H1 (cell line): ENCODE results near the gene P2RY8. TPM values are rescaled to one million over a fixed set of nuclear protein-coding genes. Genes with fewer than 3 reads are reported as not detected.

Source experiments
- CTCF ChIA-PET: fragments of 300-600 bp; sonication (Branson Sonifier 250); formaldehyde crosslinking; loops from one replicate; lab custom pipeline; 2021; ENCODE audit not compliant: partially characterized antibody; lab: Charles Lee
- POLR2A ChIA-PET: fragments of 300-600 bp; sonication (Branson Sonifier 250); formaldehyde crosslinking; loops from one replicate; lab custom pipeline; 2021; ENCODE audit warnings: inconsistent platforms; ENCODE audit not compliant: partially characterized antibody; lab: Charles Lee
- DNase-seq, 2 experiments: peaks; one replicate each; pipeline versions ENCODE4 v3.0.0 to v3.0.0-alpha.2; 2010 to 2022; ENCODE audit warnings: low spot score in 2 of 2, low read depth in 1 of 2, mixed read lengths in 1 of 2
- FAIRE-seq: peaks from 2 replicates; lab custom pipeline; 2011; peaks lifted over from hg19 to GRCh38; lab: Jason Lieb, UNC
- H2AFZ ChIP-seq: 2 replicates; pipeline ENCODE4 v1.8.1; 2012; ENCODE audit warnings: low read length, inconsistent platforms
- H2AK5ac ChIP-seq: 2 replicates; pipeline ENCODE4 v1.6.1; 2013; ENCODE audit warnings: low read depth, low read length
- H2BK120ac ChIP-seq: replicated peaks from 2 replicates; pipeline ENCODE3; 2013; ENCODE audit warnings: low read depth, low read length, inconsistent platforms
- H2BK12ac ChIP-seq: 2 replicates; pipeline ENCODE4 v1.6.1; 2013; ENCODE audit warnings: low read depth, low read length
- H2BK15ac ChIP-seq: 2 replicates; pipeline ENCODE4 v1.6.1; 2013; ENCODE audit warnings: low read length
- H2BK20ac ChIP-seq: 2 replicates; pipeline ENCODE4 v1.6.1; 2013; ENCODE audit warnings: low read length
- H2BK5ac ChIP-seq: 2 replicates; pipeline ENCODE4 v1.6.1; 2013; ENCODE audit warnings: low read depth, low read length
- H3K14ac ChIP-seq: 2 replicates; pipeline ENCODE4 v1.6.1; 2013; ENCODE audit warnings: inconsistent platforms; ENCODE audit not compliant: insufficient read length
- H3K18ac ChIP-seq: 2 replicates; pipeline ENCODE4 v1.6.1; 2013; ENCODE audit warnings: low read length; ENCODE audit errors: extremely low read depth
- H3K23ac ChIP-seq: 2 replicates; pipeline ENCODE4 v1.6.1; 2013; ENCODE audit warnings: inconsistent platforms; ENCODE audit not compliant: insufficient read length
- H3K23me2 ChIP-seq: 2 replicates; pipeline ENCODE4 v1.6.1; 2013; ENCODE audit warnings: low read depth, low read length
- H3K27ac ChIP-seq: 2 replicates; pipeline ENCODE4 v1.6.1; 2011; ENCODE audit warnings: low read depth, low read length, inconsistent platforms
- H3K27me3 ChIP-seq, 4 experiments: replicated peaks in 1 of 4; 1 replicate in 1 of 4; 2 replicates in 3 of 4; pipeline versions ENCODE4 v1.6.1 to v1.8.1; 2011 to 2013; ENCODE audit warnings: low read length in 3 of 4, mild to moderate bottlenecking in 3 of 4, inconsistent platforms in 2 of 4, mixed read lengths in 2 of 4, moderate library complexity in 1 of 4; ENCODE audit not compliant: control insufficient read depth in 3 of 4, insufficient read depth in 3 of 4; ENCODE audit errors: extremely low read depth in 1 of 4
- H3K36me3 ChIP-seq, 4 experiments: 2 replicates each; pipeline versions ENCODE4 v1.6.1 to v1.8.1; 2011 to 2013; ENCODE audit warnings: mild to moderate bottlenecking in 4 of 4, low read length in 3 of 4, moderate library complexity in 2 of 4, control low read depth in 1 of 4, inconsistent platforms in 1 of 4; ENCODE audit not compliant: insufficient read depth in 4 of 4, control insufficient read depth in 2 of 4
- H3K4ac ChIP-seq: replicated peaks from 2 replicates; pipeline ENCODE3; 2013; ENCODE audit warnings: low read length, low read depth, mixed read lengths, inconsistent platforms; ENCODE audit not compliant: insufficient read length
- H3K4me1 ChIP-seq, 4 experiments: replicated peaks in 1 of 4; 1 replicate in 1 of 4; 2 replicates in 3 of 4; pipeline versions ENCODE4 v1.6.1 to v1.8.1; 2011 to 2013; ENCODE audit warnings: low read length in 3 of 4, inconsistent platforms in 2 of 4, mixed read lengths in 1 of 4; ENCODE audit not compliant: insufficient read depth in 4 of 4, control insufficient read depth in 3 of 4
- H3K4me2 ChIP-seq, 2 experiments: 2 replicates each; pipeline versions ENCODE4 v1.6.1 to v1.8.1; 2011 to 2013; ENCODE audit warnings: low read depth in 2 of 2, low read length in 2 of 2, control low read depth in 1 of 2, inconsistent platforms in 1 of 2, mild to moderate bottlenecking in 1 of 2; ENCODE audit not compliant: insufficient read depth in 1 of 2
- H3K4me3 ChIP-seq, 4 experiments: fragments of 200-600, 300-600 bp in 1 of 4; sonication (generic), shearing (Covaris generic), sonication (Bioruptor Twin) in 1 of 4; 2 replicates each; pipeline versions ENCODE4 v1.5.1 to v1.8.1; 2011 to 2016; ENCODE audit warnings: low read length in 4 of 4, low read depth in 3 of 4, control low read depth in 2 of 4, inconsistent platforms in 2 of 4, mild to moderate bottlenecking in 2 of 4, mixed read lengths in 1 of 4, moderate library complexity in 1 of 4; ENCODE audit not compliant: insufficient read depth in 2 of 4; ENCODE audit errors: extremely low read depth in 1 of 4
- H3K56ac ChIP-seq: replicated peaks from 2 replicates; pipeline ENCODE3; 2013; ENCODE audit warnings: low read depth, mild to moderate bottlenecking, mixed read lengths, low read length, inconsistent platforms; ENCODE audit not compliant: insufficient read length
- H3K79me1 ChIP-seq: 2 replicates; pipeline ENCODE4 v1.6.1; 2013; ENCODE audit warnings: low read depth, low read length, control low read depth
- H3K79me2 ChIP-seq, 2 experiments: 2 replicates each; pipeline versions ENCODE4 v1.6.1 to v1.8.1; 2012 to 2013; ENCODE audit warnings: low read length in 2 of 2, mild to moderate bottlenecking in 2 of 2, inconsistent platforms in 1 of 2; ENCODE audit not compliant: insufficient read depth in 2 of 2, control insufficient read depth in 1 of 2
- H3K9ac ChIP-seq, 4 experiments: replicated peaks in 1 of 4; 1 replicate in 1 of 4; 2 replicates in 3 of 4; pipeline versions ENCODE4 v1.6.1 to v1.8.1; 2011 to 2013; ENCODE audit warnings: low read depth in 3 of 4, low read length in 3 of 4, control low read depth in 2 of 4, mild to moderate bottlenecking in 2 of 4, moderate library complexity in 2 of 4, inconsistent platforms in 1 of 4; ENCODE audit errors: extremely low read depth in 1 of 4
- H3K9me3 ChIP-seq, 2 experiments: 2 replicates each; pipeline versions ENCODE4 v1.6.1 to v1.8.1; 2012 to 2013; ENCODE audit warnings: mild to moderate bottlenecking in 2 of 2, moderate library complexity in 2 of 2, control low read depth in 1 of 2, inconsistent platforms in 1 of 2, low read depth in 1 of 2, low read length in 1 of 2, mixed read lengths in 1 of 2; ENCODE audit not compliant: insufficient read depth in 2 of 2
- H4K20me1 ChIP-seq, 2 experiments: replicated peaks in 1 of 2; 2 replicates each; pipeline versions ENCODE3 to v1.8.1; 2011 to 2013; ENCODE audit warnings: inconsistent platforms in 2 of 2, low read length in 2 of 2, mild to moderate bottlenecking in 1 of 2; ENCODE audit not compliant: insufficient read depth in 2 of 2, control insufficient read depth in 1 of 2
- H4K5ac ChIP-seq: 2 replicates; pipeline ENCODE4 v1.6.1; 2013; ENCODE audit warnings: low read length, low read depth, mixed read lengths, inconsistent platforms; ENCODE audit not compliant: insufficient read length
- H4K8ac ChIP-seq: 2 replicates; pipeline ENCODE4 v1.8.0; 2013; ENCODE audit warnings: mild to moderate bottlenecking, moderate library complexity, low read length, inconsistent platforms; ENCODE audit not compliant: insufficient read depth; ENCODE audit errors: extremely low read depth
- H4K91ac ChIP-seq: replicated peaks from 2 replicates; pipeline ENCODE3; 2013; ENCODE audit warnings: low read length, mixed read lengths, inconsistent platforms; ENCODE audit not compliant: insufficient read length
- EP300 ChIP-seq, 2 experiments: IDR thresholded peaks; 1 replicate in 1 of 2; 2 replicates in 1 of 2; pipeline ENCODE4 v1.6.1; 2011 to 2012; ENCODE audit warnings: low read depth in 2 of 2, low read length in 2 of 2, mild to moderate bottlenecking in 2 of 2, borderline replicate concordance in 1 of 2, inconsistent platforms in 1 of 2, moderate library complexity in 1 of 2
- POLR2AphosphoS5 ChIP-seq: IDR thresholded peaks from 2 replicates; pipeline ENCODE4 v1.6.1; 2011; ENCODE audit warnings: low read depth, low read length
- SUZ12 ChIP-seq: fragments of 200-600 bp; sonication (generic); IDR thresholded peaks from 2 replicates; pipeline ENCODE4 v1.6.1; 2012; ENCODE audit warnings: mild to moderate bottlenecking, inconsistent platforms, low read length, moderate library complexity, mixed read lengths
- WGBS, 2 experiments: shearing (Covaris generic) in 1 of 2; methylation state at CpG; one replicate each; pipeline versions ENCODE4 v1.1.6 to v1.1.7; 2013 to 2015; ENCODE audit warnings: low lambda C conversion rate in 2 of 2, mixed read lengths in 2 of 2, inconsistent platforms in 1 of 2, low coverage in 1 of 2, missing lambda C conversion rate in 1 of 2; ENCODE audit not compliant: insufficient replicate concordance in 2 of 2, insufficient coverage in 1 of 2, insufficient read length in 1 of 2; ENCODE audit errors: extremely low coverage in 1 of 2, missing lambda C conversion rate in 1 of 2; 5-methylcytosine and 5-hydroxymethylcytosine counted together
- polyA plus RNA-seq, 7 experiments: library from polyadenylated mRNA; depleted of rRNA in 3 of 7; stranded (reverse) in 5 of 7; unstranded in 2 of 7; fragments of >200 nt in 5 of 7; fragments of 200-250 nt in 2 of 7; gene quantifications; 1 replicate in 5 of 7; 2 replicates in 1 of 7; 4 replicates in 1 of 7; pipeline versions ENCODE4 v1.2.1 to v1.2.3, GENCODE V29; 2011 to 2013; ENCODE audit warnings: missing spikeins in 2 of 7, mixed read lengths in 2 of 7
- total RNA-seq: library from RNA; stranded (reverse); fragmentation: NEBNext Ultra II Directional; extraction: Animal tissue kit (Norgen Biotek cat#: 25700); gene quantifications from 2 replicates; pipeline ENCODE4 v1.2.1, GENCODE V29; 2021

Gene P2RY8
- total and polyA plus RNA-seq, 2 of the 8 experiments (the other 6 are each of a cell fraction or from before 2014, with no cell fraction given) = 0.09 to 0.15 TPM

DNA sequence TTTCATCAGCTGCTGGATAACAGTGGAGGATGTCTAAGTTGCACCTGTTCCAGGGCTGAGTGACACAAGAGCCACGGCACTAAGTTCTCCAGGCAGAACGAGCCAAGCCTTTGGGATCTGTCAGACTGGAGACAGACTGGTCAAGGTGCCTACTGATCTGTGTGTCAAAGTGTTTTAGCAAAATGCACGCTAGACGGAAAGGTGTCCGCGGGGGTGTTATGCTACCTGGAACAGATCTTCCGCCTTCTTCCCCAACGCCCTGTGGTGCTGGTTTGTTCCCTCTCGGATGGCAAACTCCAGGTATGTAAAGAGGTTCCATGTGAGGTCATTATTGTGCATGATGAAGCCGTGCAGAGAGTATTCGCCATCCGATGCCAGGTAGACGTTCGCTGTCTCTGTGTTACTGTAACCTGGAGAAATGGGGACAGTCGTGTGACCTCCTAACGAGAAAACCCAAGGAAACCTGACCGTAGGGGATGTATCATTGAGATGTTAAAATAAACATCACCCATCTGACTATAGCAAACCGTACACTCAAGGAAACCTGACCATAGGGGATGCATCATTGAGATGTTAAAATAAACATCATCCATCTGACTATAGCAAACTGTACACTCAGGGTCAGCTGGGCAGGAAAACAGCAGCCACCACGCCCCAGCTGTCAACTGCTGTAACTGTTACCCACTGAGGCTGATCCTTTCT lies 115.4 kb downstream of the P2RY8 start:
- no peak overlapping the region for H2BK12ac ChIP-seq
- no peak for DNase-seq
- no peak overlapping the region for H3K14ac ChIP-seq
- no peaks in the 10 kb centered on the region for H3K27me3 ChIP-seq
- no peak overlapping the region for H2BK120ac ChIP-seq
- H3K4ac ChIP-seq = no peak overlapping the region
- H3K9ac ChIP-seq = no peak overlapping the region; a peak in 1 of 7 replicates
- no peak overlapping the region for H3K4me3 ChIP-seq
- no peak overlapping the region for H3K56ac ChIP-seq
- peaks cover 2% of the 10 kb centered on the region for H3K79me1 ChIP-seq
- H4K20me1 ChIP-seq = peaks cover 5 to 24% of the 10 kb centered on the region in 2 experiments
- H3K23me2 ChIP-seq = peaks cover 14% of the 10 kb centered on the region; the same call in 1 of the 2 replicates
- no peak overlapping the region for H3K4me2 ChIP-seq
- ChIA-PET POLR2A (no interaction called here), CTCF (no interaction called here)
- H2AK5ac ChIP-seq = no peak overlapping the region
- H3K79me2 ChIP-seq = no peaks in the 10 kb centered on the region
- H3K36me3 ChIP-seq = peaks cover 45 to 83% (median 71%) of the 10 kb centered on the region in 4 experiments
- no peak overlapping the region for H3K23ac ChIP-seq
- H2BK15ac ChIP-seq = no peak overlapping the region
- H2BK5ac ChIP-seq = no peak overlapping the region
- H3K9me3 ChIP-seq = peaks cover 0 to 10% of the 10 kb centered on the region in 2 experiments; a peak in 1 of 4 replicates
- no peak overlapping the region for H2AFZ ChIP-seq
- TF ChIP-seq SUZ12 (no peak), EP300 (IDR thresholded peaks at IDR 0.05; ENCODE audit: borderline replicate concordance in 1 of 2, low read depth in 2 of 2, low read length in 2 of 2) (no peak), POLR2AphosphoS5 (peak; percentile 54; the same call in 1 of the 2 replicates)
- no peak overlapping the region for H3K27ac ChIP-seq
- H2BK20ac ChIP-seq = no peak overlapping the region
- FAIRE-seq = no peak
- H4K5ac ChIP-seq = no peak overlapping the region
- 94% methylated on average over 19 of the region's 19 CpGs; no CpG with 5 or more reads in 1 of the 2 experiments for WGBS, 2 experiments
- no peaks in the 10 kb centered on the region for H3K4me1 ChIP-seq
- no peak overlapping the region for H3K18ac ChIP-seq
- H4K91ac ChIP-seq = no peak overlapping the region
- no peak overlapping the region for H4K8ac ChIP-seq
